GM13977 (cell line): Measurements from ENCODE around the gene ADD1.
"Not testable (repeated sequence)": the region's sequence is repeated elsewhere in the genome, so short reads cannot be mapped to it uniquely, and the experiment has no call there.

Source experiments
- DNase-seq: peaks from one replicate; pipeline ENCODE4 v3.0.0; 2012; ENCODE audit warnings: low spot score
- CTCF ChIP-seq: IDR thresholded peaks from 2 replicates; pipeline ENCODE4 v1.5.1; 2012; ENCODE audit warnings: mild to moderate bottlenecking, control low read depth; ENCODE audit not compliant: insufficient read depth; ENCODE audit errors: extremely low read depth, missing control alignments
- in situ Hi-C: fragments of 300-500 bp; cut with MboI; formaldehyde crosslinking; loops from one replicate; pipeline ENCODE4 v1.12.0; 2022; ENCODE audit warnings: low sequenced_read_pairs, low pct_unique_long_range_greater_than_20kb, mixed read lengths, inconsistent platforms; ENCODE audit not compliant: unreplicated experiment

Gene ADD1

GRCh38 chr4:2942532-2943363 lies 99.1 kb downstream of the ADD1 start:
- no peak for DNase-seq
- in situ Hi-C loops: no loop called here
- no peak for TF ChIP-seq CTCF

- no peak for TF ChIP-seq CTCF
- no peak for DNase-seq
- in situ Hi-C loops: no loop called here
These were observed 99.9 kb downstream of the ADD1 start for GRCh38 chr4:2943364-2944090.

DNA sequence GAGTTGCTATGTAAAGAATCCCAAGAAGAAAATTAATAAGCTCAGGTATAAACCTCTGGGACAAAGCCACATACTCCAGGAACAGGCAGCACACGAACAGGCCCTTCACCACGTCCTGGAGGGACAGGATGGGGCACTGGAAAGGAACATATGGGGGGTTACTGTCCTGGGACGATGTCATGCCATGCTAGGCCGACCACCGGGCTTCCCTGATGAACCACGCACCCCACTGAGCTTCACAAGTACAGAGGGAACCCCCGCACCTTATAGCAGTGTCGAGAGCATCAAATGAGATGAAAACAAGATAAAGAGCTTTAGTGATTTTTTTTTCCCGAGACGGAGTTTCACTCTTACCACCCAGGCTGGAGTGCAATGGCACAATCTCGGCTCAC lies 100.4 kb downstream of the ADD1 start:
- DNase-seq: peak; percentile 24
- no peak for TF ChIP-seq CTCF
- in situ Hi-C loops: no loop called here

DNA sequence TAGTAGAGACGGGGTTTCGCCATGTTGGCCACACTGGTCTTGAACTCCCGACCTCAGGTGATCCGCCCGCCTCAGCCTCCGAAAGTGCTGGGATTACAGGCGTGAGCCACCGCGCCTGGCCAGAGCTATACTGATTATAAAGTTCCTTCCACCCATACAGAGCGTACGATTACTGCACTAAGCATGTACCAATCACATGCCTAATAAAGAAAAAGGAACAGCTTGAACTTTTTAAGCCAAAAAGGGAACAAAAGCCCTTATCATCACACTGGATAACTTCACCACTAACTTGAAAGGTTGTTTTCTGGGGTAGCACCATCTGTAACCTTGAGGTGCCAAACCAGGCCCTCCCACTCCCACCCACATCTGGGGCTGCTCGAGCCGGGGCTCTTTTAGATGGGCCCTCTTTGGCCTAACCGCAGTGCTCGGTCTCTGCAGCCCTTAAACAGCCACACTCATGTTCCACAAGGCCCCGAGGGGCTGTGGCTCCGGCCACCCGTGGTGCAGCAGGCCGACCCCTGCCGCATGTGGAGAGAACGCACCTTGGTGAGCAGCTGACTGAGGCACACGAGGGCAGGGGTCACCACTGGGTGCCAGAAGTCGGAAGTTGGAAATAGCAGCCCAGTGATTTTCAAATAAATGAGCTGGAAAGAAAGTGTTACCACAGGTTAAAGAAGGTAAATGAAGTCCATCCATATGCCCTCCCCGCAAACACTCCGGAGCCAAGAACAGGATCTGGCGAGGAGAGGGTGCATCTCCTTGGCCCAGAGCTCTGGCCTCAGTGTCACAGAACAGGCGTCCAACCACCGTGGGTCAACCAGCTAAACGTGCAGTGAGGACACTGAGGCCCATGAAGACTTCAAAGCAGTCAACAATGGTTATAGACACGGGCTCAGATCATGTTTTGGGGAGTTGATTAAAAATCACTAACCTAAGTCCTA lies 101.2 kb downstream of the ADD1 start:
- in situ Hi-C loops: no loop called here
- DNase-seq: no peak

DNA sequence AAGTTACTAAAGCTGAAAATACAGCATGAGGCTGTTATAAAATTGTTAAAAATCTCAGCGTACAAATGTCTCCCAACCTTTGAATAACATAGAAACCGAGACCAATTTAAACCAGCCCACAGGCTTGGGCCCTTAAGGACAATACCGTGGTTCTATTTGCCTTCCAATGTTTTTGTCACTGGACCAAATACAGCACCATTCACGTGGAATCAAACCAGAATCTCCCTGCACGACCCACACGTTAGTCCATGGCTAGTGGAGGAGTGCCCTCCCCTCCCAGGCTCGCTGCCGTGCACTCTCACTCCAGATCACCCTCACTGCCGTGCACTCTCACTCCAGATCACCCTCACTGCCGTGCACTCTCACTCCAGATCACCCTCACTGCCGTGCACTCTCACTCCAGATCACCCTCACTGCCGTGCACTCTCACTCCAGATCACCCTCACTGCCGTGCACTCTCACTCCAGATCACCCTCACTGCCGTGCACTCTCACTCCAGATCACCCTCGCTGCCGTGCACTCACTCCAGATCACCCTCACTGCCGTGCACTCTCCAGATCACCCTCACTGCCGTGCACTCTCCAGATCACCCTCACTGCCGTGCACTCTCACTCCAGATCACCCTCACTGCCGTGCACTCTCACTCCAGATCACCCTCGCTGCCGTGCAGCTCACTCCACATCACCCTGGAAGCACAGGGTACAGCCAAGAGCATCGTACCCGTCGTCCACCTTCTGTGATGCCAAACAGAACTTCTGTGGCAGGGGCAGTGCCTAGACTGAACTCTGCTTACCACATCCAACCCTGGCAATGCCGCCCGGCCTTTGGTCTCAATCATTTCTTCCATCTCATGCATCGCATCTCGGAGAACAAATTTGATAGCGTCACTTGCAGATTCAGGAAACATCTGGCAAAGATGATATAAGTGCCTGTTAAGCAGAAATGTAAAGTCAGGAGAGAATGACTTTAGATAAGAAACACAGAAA lies 102.3 kb downstream of the ADD1 start:
- DNase-seq, in situ Hi-C loops: not testable (repeated sequence)

More for the DNA sequence above, 101.2 kb downstream of the ADD1 start:
- TF ChIP-seq CTCF: no peak

DNA sequence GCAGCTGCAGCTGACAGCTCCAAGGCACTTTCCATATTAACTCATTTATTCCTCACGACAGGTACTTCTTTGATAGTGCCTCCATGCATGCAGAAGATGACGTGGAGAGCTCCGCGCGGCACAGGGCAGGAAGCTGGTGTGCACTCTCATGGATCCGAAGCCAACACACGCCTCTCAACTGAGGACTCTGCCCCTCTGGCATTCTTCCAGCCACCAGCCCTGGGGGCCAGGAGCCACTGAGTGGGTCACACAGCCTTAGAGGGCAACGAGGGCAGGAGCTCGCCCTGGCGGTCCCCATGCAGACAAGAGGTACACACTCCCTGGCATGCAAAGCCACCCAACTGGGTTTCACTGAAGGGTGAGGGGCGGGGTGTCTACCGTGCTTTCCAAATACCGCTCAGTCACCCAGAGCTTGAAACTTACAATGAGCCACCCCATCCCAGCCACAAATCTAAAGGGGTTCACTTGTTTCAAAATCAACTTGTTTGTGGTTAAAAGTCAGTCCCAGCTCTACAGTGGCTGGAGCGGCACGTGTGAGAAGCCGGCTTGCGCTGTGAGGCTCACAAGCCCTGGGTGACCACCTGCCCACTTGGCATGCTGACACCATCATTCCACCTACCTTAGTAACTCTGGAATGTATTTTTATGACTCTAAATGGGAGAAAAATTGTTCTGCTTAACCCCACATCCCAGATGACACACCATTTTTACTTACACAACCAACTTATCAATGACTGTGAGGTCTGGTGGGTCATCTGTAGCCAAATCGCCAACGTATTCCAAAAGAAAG lies 103.4 kb downstream of the ADD1 start:
- in situ Hi-C loops: no loop called here
- TF ChIP-seq CTCF: no peak
- no peak for DNase-seq
